Stomach (tissue), 4 donors: ENCODE data around the gene SLC4A1AP.

Source experiments
- CTCF ChIP-seq, 7 experiments: fragments of 450-650 bp in 4 of 7; fragments of 200-600 bp in 3 of 7; sonication (generic) in 3 of 7; IDR thresholded peaks; one replicate each; pipeline ENCODE4 v1.5.1; 2016 to 2019; ENCODE audit warnings: antibody characterized with exemption in 7 of 7, control low read depth in 2 of 7, mild to moderate bottlenecking in 1 of 7
- EP300 ChIP-seq: sonication (generic); formaldehyde crosslinking; IDR thresholded peaks from one replicate; pipeline ENCODE4 v1.6.1; 2017; ENCODE audit warnings: antibody characterized with exemption

- TF ChIP-seq CTCF (IDR thresholded peaks at IDR 0.05) (no peak), EP300 (no peak)
Measured at GRCh38 chr2:27729614-27730013, 65.9 kb downstream of the SLC4A1AP start.
